Measurements from ENCODE around the gene PRG2.

DNA sequence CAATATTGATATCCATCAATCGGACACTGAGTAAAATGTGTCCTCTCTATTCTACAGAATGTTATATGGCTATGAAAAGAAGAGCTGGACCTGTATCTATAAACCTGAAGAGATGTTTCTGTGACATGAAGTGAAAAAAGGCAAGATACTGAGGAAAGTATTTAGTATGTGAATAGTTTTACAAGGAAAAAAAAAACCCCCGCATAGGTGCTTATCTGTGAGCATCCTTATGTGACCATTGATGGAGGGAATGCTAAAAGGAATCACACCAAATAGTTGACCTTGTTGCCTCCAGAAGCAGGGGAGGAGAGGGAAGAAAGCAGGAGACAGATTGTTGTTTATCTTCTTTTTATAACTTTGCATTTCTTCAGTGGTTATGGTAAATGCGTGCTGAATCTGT, 661 bp upstream of the PRG2 start:
- TF ChIP-seq, protein P1, sequence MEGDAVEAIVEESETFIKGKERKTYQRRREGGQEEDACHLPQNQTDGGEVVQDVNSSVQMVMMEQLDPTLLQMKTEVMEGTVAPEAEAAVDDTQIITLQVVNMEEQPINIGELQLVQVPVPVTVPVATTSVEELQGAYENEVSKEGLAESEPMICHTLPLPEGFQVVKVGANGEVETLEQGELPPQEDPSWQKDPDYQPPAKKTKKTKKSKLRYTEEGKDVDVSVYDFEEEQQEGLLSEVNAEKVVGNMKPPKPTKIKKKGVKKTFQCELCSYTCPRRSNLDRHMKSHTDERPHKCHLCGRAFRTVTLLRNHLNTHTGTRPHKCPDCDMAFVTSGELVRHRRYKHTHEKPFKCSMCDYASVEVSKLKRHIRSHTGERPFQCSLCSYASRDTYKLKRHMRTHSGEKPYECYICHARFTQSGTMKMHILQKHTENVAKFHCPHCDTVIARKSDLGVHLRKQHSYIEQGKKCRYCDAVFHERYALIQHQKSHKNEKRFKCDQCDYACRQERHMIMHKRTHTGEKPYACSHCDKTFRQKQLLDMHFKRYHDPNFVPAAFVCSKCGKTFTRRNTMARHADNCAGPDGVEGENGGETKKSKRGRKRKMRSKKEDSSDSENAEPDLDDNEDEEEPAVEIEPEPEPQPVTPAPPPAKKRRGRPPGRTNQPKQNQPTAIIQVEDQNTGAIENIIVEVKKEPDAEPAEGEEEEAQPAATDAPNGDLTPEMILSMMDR (IDR thresholded peaks at IDR 0.05 in 4 of 5, conservative IDR thresholded peaks at IDR 0.05 in 1 of 5): no peak
- no peak for TF ChIP-seq POLR2A (IDR thresholded peaks at IDR 0.05)
